HG03558 (cell line): ENCODE results near the gene CXCL8.
"Not testable (repeated sequence)": the region's sequence is repeated elsewhere in the genome, so short reads cannot be mapped to it uniquely, and the experiment has no call there.

Experiments used
- ATAC-seq: cut with Tn5 transposase; IDR thresholded peaks from one replicate; pipeline ENCODE4 v1.9.1; 2021; ENCODE audit warnings: moderate number of reproducible peaks; ENCODE audit not compliant: unreplicated experiment; ENCODE audit errors: extremely low read depth

CXCL8 gene

DNA sequence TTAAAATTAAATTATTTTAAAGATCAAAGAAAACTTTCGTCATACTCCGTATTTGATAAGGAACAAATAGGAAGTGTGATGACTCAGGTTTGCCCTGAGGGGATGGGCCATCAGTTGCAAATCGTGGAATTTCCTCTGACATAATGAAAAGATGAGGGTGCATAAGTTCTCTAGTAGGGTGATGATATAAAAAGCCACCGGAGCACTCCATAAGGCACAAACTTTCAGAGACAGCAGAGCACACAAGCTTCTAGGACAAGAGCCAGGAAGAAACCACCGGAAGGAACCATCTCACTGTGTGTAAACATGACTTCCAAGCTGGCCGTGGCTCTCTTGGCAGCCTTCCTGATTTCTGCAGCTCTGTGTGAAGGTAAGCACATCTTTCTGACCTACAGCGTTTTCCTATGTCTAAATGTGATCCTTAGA, at the start of gene CXCL8:
Gene CXCL8, plus strand, starts transcription at position 217 of the 426 bp plus-strand sequence. Its CDS starts 90 bp downstream, at position 307.
- no peak for ATAC-seq

DNA sequence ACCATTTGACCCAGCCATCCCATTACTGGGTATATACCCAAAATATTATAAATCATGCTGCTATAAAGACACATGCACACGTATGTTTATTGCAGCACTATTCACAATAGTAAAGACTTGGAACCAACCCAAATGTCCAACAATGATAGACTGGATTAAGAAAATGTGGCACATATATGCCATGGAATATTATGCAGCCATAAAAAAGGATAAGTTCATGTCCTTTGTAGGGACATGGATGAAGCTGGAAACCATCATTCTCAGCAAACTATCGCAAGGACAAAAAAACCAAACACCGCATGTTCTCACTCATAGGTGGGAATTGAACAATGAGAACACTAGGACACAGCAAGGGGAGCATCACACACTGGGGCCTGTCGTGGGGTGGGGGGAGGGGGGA, 49.2 kb upstream of the CXCL8 start:
- ATAC-seq: not testable (repeated sequence)

GRCh38 chr4:73691759-73692158, 48.6 kb upstream of the CXCL8 start:
- no peak for ATAC-seq

DNA sequence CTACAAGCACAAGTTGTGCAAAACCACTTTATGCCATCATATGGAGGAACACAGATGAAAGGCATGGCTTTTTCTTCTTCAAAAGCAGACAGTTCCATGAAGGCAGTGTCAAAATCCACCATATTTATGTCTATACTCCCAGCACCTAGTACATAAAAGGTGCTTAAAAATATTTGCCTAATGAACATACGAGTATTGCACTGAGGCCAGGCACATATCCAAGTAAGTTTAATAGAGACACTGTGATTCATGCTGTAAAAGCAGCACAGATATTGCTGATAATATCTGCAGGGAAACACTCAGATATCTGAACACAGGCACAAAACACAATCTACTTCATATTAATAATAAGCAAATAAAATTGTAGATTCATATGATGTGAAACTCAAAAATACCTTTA, 48.1 kb upstream of the CXCL8 start:
- no peak for ATAC-seq

- ATAC-seq: no peak
These were observed 47.7 kb upstream of the CXCL8 start for GRCh38 chr4:73692701-73693100.

GRCh38 chr4:73693811-73694210, 46.6 kb upstream of the CXCL8 start:
- no peak for ATAC-seq

DNA sequence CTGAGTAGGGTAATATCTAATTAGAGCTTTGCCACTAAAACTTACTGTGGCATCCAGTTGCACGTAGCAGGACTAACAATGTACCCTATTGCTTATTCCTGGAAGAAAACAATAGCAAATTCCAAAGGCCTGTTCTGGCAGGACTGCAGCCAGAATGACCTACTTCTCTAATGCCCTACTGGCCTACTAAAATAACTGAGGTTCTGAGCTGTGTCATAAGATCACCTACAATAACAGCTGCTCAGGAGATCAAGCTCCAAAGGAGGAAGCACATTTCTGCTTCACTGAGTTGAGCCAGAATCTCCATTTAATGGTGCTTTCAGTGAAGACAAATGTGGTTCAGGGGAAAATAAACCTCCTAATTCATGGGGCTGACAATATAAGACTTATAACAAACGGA, 42.2 kb upstream of the CXCL8 start:
- ATAC-seq: no peak

DNA sequence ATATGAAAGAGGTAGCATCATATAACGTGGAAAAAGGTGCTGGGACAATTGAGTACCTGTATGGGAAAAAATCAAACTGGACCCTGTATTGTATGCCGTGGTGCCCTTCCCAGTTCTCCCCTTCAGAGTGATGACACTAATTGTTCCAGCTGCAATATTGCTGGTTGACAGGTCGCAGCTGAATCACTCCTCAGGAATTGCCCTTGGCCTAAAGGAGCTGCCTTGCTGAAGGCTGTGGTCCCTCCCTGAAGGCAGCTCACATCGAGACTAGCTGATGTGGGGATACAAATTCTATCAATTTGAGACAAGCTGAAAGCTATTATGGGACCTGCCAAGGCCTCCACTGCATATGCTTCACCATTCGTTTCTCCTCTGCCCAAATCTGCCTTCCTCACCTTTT, 39.3 kb upstream of the CXCL8 start:
- no peak for ATAC-seq

- ATAC-seq: no peak
These were observed 37.5 kb upstream of the CXCL8 start for GRCh38 chr4:73702796-73703287.

DNA sequence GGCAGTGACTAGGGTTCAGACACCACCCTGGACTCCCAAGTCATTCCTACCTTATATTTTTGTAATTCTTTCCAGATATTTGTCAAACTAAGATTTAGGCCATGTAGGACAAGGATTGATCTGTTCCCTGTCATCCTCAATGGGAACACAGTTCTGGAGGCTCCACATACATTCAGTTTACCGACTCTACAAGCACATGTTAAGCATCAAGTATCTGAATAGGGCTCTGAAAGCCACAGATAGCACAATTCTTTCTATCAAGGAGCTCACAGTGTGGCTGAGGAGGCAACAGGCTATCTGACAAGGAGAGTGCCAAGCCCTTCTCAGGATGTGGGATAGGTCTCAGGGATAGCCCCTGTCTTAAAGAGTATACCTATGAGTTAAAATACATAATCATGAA, 37.0 kb upstream of the CXCL8 start:
- ATAC-seq: no peak

DNA sequence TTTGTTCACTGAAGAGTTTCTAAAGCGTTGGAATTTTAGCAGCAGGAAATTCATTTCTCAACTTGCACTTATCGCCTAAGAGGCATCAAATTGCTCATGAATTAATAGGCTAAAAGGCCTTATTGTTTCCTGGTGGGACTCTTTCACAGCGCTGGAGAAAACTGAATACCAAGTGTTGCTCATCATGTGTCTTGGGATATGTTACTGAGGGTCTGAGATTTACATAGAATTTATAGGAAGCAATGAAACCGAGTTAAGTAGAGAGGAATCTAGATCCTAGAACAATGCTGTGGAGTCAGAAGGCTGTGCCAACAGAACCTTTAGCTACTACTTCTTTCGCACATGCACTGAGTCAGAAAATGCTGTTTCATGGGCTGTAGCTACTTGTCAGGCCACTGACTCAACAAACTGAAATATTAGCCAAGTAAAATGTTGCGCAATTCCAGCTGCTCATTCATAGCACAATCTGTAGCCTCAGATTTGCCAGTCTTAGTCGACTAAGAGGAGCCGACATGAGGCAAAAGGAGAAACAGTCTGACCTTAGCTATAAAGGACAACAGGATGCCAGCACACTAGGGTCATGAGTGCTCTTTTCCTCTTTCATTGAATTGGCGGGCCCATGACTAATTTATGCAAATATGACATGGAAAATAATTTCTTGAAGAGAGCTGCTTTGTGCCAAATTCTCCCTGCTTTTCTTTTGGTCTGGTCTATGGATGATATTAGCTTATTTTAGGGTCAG, 35.9 kb upstream of the CXCL8 start:
- ATAC-seq: no peak

DNA sequence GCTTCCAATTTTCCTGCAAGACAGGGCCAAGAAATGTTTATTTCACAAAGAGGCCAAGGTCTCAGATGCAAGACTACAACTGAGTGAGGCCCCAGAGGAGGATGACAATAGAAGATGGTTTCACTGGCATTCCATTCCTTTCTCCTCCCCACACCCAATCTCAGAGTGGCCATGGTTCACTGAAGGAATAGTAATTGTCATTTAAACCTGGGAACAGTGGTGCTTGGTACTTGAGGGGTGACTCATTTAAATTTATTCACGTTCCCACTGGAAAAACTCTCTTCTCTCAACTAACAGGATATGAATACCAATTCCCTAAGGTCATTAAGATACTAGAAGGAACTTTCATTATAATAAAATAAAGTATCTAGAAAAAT, 35.3 kb upstream of the CXCL8 start:
- ATAC-seq: no peak

GRCh38 chr4:73705721-73706120, 34.6 kb upstream of the CXCL8 start:
- ATAC-seq: no peak

DNA sequence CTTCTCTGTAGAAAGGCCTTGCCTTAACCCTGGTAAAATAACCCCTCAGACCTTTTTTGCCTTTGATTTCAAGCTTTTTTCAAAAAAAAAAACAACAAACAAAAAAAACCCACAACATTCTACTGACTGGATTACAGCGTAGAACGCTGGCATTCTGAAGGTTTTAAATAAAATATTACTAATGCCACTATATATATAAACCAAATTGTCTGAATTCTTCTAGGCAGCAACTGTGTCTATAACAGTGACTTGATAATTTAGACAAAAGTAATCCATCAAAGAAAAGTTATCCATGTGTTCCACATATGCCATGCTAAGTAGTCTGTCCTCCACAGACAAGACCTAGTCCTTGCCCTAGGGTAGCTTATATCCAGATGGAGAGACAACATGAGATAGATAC, 33.6 kb upstream of the CXCL8 start:
- no peak for ATAC-seq

GRCh38 chr4:73707269-73707875, 33.0 kb upstream of the CXCL8 start:
- no peak for ATAC-seq

DNA sequence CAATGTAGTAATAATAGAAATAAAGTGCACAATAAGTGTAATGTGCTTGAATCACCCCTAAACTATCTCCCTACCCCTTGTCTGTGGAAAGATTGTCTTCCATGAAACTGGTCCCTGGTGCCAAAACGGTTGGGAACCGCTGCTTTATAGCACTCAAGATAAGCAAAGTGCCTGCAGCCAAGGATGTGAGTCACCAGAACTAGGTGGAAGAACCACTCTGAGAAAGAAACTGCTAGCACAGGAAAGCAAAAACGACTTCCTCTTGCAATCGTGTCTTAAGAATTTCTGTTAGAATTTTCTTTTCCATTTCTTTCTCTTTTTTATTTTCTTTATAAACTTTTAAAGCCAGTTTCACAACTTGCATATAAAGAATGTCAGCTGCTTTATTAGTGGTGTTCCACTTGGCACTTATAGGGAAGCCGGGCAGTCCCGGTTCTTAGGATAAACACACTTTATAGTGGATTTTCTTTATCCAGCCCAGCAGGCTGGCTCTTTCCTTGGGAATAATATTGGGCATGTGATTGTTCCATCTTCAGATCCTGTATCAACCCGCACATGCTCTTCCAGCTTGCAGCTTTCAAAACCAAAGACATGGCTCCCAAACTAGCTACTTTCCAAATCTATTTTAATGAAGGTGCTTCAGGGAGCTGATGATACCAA, 32.3 kb upstream of the CXCL8 start:
- ATAC-seq: no peak

DNA sequence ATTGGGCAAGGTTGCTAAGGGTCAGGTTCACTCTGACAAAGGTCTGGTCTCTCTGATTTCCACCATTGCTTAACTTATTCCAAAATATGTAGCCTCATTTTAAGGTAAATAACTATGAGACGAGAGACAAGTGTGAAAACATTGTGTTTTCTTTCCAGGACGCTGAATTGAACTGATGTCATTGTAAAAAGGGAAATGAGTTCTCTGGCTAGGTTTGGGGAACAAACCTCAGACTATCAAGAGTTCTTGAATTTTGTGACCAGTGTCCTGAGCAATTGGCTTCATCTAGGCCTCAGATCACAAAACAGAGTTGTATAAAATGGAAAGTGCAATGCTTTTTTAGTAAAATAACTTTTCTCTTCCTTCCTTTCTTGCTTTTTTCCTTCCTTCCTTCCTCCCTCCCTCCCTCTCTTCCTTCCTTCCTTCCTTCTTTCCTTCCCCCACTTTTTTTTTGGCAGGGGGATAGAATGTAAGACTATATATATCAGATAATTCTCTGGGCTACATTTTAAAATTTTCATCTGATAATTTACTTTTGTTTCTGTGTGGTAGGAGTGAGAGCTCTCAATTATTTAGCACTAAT, 30.8 kb upstream of the CXCL8 start:
- no peak for ATAC-seq

DNA sequence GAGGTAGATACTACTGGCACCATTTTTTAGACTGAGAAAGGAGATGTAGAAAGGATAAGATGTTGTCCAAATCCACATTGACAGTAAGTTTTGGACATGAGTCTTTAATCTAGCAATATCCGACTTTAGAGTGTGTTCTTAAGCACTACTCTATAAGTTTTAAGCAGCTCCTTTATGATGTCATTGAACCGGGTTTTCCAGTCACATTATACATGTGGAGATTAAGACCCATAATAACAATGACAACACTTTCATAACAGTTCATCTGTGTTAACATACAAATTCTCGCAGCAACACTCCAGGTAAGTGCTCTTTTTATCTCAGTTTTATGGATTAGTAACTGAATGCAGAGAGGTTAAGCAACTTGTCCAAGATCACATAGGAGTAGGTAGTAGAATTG, 30.3 kb upstream of the CXCL8 start:
- ATAC-seq: no peak

GRCh38 chr4:73711989-73712388, 28.4 kb upstream of the CXCL8 start:
- no peak for ATAC-seq

- no peak for ATAC-seq
These were observed 26.7 kb upstream of the CXCL8 start for GRCh38 chr4:73713650-73714049.

- ATAC-seq: no peak
These were observed 25.7 kb upstream of the CXCL8 start for GRCh38 chr4:73714647-73715046.
